Activated CD8-positive, alpha-beta memory T cell treated with anti-CD3 and anti-CD28 coated beads for 36 hours (primary cell): ENCODE results near the gene ARL4C. TPM values are rescaled to one million over a fixed set of nuclear protein-coding genes. Genes with fewer than 3 reads are reported as not detected.

Experiments
- CTCF ChIA-PET: fragments of 350-600 bp; sonication (Branson Sonifier 250); formaldehyde crosslinking; loops from one replicate; lab custom pipeline; 2021; ENCODE audit warnings: antibody characterized with exemption; lab: Charles Lee
- POLR2A ChIA-PET: fragments of 350-600 bp; sonication (Branson Sonifier 250); formaldehyde crosslinking; loops from one replicate; lab custom pipeline; 2021; ENCODE audit warnings: antibody characterized with exemption; lab: Charles Lee
- total RNA-seq, 2 experiments: library from RNA; stranded (reverse); gene quantifications; one replicate each; pipeline ENCODE4 v1.2.3, GENCODE V29; 2021

The ARL4C gene, protein sequence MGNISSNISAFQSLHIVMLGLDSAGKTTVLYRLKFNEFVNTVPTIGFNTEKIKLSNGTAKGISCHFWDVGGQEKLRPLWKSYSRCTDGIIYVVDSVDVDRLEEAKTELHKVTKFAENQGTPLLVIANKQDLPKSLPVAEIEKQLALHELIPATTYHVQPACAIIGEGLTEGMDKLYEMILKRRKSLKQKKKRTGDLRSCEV
- total RNA-seq = 10 to 100 TPM; 43.1 to 43.9 TPM

- ChIA-PET POLR2A (interaction anchor here (0.5 to 4.4 kb wide), 11 partner anchors 13 to 361 kb away, joined by 3 to 47 read pairs (median 4); no protein-coding TSS in a partner anchor), CTCF (interaction anchor here (0.8 to 4.7 kb wide), 4 partner anchors 12 to 361 kb away, joined by 3 to 42 read pairs (median 10); no protein-coding TSS in a partner anchor)
Observed at GRCh38 chr2:234496835-234497593, at the start of gene ARL4C. Gene ARL4C, minus strand, starts transcription at chr2:234497081. Its CDS starts 495 bp downstream, at chr2:234496586.

GRCh38 chr2:234544659-234545611 lies 48.1 kb upstream of the ARL4C start:
- ChIA-PET POLR2A (interaction anchor here (0.5 kb wide), 1 partner anchor 20 kb away, joined by 3 read pairs; no protein-coding TSS in a partner anchor), CTCF (interaction anchor here (0.6 to 1.3 kb wide), 9 partner anchors 43 to 1201 kb away, joined by 3 to 4 read pairs (median 3); no protein-coding TSS in a partner anchor)

DNA sequence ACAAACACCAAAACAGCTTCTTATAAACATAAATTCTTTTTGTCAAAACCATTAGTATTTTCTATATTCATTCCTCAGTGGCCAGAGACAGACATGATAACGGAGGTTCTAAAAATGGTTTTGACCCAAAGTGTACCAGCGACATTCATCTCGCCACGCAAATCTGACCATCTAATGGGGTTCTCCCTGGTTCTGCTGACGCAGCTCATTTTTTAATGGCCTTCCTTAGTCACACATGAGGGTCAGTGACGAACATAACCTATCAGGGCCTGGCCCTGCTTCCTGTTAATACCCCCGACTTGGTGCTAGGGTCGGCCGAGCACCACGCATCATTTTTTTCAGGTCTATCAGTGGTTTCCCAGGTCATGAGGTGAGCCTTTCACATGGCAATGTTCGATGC lies 45.9 kb upstream of the ARL4C start:
- ChIA-PET CTCF (interaction anchor here (1.4 kb wide), 1 partner anchor 407 kb away, joined by 4 read pairs; no protein-coding TSS in a partner anchor), POLR2A (no interaction called here)

- ChIA-PET CTCF (no interaction called here), POLR2A (no interaction called here)
Observed at GRCh38 chr2:234537929-234538328, 41.0 kb upstream of the ARL4C start.

- ChIA-PET POLR2A (no interaction called here), CTCF (no interaction called here)
Observed at GRCh38 chr2:234536178-234536965, 39.5 kb upstream of the ARL4C start.

GRCh38 chr2:234535464-234535863 lies 38.6 kb upstream of the ARL4C start:
- ChIA-PET POLR2A (no interaction called here), CTCF (no interaction called here)

GRCh38 chr2:234534515-234534914 lies 37.6 kb upstream of the ARL4C start:
- CTCF ChIA-PET = no interaction called here
- POLR2A ChIA-PET = no interaction called here

- ChIA-PET POLR2A (no interaction called here), CTCF (no interaction called here)
Observed at GRCh38 chr2:234533626-234534025, 36.7 kb upstream of the ARL4C start.

GRCh38 chr2:234528410-234529148 lies 31.7 kb upstream of the ARL4C start:
- ChIA-PET CTCF (no interaction called here), POLR2A (no interaction called here)

DNA sequence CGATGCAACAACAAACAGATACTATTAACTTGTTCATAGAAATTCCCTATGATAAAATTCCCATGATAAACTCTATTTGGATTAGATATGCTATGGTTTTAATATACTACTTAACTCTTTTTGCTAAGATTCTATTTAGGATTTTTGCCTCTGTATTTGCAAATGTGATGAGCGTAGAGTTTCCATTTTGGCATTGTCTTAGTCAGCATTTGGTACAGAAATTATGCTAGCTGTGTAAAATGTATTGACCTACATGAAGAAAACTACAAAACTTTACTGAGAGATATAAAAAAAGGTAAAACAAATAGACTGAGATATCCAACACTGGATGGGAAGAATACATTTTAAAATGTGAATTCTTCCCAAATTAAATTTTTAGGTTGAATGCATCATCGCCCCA lies 29.8 kb upstream of the ARL4C start:
- ChIA-PET POLR2A (no interaction called here), CTCF (no interaction called here)

DNA sequence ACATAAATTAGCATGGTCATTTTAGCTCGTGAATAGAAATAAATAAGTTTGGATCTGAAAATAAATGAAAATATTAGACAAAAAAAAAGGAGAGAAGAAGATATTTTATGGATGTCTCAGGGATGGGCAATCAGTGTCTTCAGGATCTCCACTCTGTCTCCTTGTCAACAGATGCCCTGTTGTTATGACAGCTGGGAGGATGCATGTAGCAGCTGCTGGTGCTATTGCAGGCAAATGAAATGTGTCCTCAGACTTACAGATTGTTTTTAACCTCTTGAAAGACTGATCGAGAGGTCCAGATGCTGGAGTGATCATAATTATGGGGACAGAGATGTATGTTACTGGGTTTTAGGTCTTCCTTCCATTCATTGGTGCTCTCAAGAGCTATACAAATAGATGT lies 24.7 kb upstream of the ARL4C start:
- ChIA-PET CTCF (no interaction called here), POLR2A (no interaction called here)

GRCh38 chr2:234518986-234519642 lies 22.2 kb upstream of the ARL4C start:
- ChIA-PET POLR2A (no interaction called here), CTCF (no interaction called here)

DNA sequence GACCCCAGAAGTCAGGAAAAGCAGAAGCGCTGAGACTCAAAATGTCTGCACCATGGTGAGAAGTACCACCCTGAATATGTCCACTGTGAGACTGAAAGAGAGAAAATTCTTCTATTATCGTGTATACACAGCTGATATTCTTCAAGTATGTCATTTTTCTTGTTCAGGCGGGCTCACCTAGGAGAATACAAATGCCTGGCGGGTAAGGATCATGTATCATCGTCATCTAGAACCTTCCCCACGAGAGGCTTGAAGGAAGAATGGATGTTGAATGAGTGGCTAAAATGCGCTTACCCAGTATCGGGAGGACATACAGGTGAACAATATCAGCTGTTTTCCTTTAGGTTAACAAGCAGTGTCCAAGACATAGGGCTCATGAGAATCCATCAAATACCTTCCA lies 21.1 kb upstream of the ARL4C start:
- POLR2A ChIA-PET = no interaction called here
- CTCF ChIA-PET = no interaction called here

DNA sequence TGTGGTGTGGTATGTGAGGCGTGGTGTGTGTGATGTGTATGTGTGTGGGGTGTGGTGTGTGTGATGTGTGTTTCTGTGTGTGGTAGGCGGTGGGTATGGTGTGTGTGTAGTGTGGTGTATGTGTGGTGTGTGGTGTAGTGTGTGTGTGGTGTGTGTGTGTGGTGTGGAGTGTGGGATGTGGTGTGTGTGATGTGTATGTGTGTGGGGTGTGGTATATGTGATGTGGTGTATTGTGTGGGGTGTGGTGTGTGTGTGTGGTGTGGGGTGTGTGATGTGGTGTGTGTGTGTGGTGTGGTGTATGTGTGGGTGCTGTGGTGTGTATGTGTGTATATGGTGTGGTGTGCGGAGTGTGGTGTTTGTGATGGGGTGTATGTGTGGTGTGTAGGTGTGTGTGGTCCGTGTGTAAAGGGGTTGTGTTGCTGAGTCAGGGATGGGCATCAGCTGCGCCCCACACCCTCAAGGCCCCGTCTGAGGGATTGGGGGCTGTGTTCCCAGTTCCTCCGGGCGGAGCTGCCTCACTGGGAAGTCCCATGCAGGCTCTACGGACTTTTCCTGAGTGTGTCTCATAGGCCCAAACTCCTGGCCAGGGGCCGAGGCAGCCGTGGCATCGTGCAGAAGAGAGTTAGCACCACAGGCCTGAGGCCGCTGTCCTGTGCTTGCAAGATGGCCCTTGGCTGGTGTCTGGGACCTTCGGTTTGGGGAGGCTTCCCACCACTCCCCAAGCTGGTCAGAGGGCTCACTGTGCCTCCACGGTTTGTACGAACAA lies 18.2 kb upstream of the ARL4C start:
- ChIA-PET CTCF (interaction anchor here (1.1 kb wide), 1 partner anchor 380 kb away, joined by 3 read pairs; no protein-coding TSS in a partner anchor), POLR2A (no interaction called here)

DNA sequence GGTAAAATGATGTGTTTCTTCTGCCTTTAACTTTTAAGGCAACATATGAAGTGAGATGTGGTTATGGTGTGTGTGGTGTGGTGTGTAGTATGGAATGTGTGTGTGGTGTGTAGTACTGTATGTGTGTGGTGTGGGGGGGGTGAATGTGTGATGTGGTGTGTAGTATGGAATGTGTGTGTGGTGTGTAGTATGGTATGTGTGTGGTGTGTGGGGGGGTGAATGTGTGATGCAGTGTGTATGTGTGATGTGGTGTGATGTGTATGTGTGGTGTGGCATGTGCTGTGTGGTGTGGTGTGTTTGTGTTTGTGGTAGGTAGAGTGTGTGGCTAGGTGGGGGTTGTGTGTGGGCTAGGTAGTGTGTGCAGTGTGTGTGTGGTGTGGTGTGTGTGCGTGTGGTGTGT lies 17.2 kb upstream of the ARL4C start:
- CTCF ChIA-PET = no interaction called here
- POLR2A ChIA-PET = no interaction called here

DNA sequence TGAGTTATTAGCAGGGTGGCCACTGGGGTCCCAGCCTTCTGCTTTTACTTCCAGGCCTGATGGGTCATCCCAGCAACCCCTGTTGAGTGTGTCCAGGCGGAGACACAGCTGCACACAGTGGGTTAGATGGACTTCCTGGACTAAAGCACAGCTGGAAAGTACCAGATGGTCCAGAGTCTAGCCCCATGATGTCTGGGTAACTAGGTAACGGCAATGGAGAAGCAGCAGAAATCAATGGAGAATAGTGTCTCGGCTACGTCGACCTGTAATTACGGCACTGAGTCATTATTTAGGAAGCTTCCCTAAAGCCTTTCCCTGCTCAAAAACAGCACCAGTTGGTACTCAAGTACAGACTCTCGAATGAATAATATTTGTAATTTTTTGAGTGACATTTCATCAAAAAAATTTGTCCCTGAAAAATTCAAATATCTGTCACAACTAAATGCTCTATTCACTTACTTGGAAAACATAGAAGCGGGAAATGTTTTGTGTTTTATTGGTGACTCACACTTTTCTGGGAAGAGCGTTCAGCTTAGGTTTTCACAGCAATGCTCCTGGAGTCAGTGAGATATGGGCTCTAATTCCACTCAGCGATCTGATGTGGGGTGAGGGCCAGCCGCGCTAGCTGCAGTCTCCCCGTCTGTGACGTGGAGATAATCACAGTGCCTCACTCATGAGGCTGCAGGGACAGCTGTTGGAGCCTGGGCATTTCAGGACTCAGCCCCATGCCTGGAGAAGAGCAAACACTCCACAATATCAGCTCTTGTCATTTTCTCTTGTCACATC lies 16.2 kb upstream of the ARL4C start:
- POLR2A ChIA-PET = no interaction called here
- CTCF ChIA-PET = no interaction called here
